LNCAP (cell line): ENCODE results near the gene EIF1AY.

Experiments used
- TF ChIP-seq, protein P1 (sequence below): fragments of 450-650 bp; IDR thresholded peaks from 2 replicates; pipeline ENCODE4 v1.5.1; 2017; ENCODE audit warnings: mild to moderate bottlenecking

EIF1AY gene

GRCh38 chrY:20555820-20556219 lies 19.8 kb upstream of the EIF1AY start:
- TF ChIP-seq, protein P1, sequence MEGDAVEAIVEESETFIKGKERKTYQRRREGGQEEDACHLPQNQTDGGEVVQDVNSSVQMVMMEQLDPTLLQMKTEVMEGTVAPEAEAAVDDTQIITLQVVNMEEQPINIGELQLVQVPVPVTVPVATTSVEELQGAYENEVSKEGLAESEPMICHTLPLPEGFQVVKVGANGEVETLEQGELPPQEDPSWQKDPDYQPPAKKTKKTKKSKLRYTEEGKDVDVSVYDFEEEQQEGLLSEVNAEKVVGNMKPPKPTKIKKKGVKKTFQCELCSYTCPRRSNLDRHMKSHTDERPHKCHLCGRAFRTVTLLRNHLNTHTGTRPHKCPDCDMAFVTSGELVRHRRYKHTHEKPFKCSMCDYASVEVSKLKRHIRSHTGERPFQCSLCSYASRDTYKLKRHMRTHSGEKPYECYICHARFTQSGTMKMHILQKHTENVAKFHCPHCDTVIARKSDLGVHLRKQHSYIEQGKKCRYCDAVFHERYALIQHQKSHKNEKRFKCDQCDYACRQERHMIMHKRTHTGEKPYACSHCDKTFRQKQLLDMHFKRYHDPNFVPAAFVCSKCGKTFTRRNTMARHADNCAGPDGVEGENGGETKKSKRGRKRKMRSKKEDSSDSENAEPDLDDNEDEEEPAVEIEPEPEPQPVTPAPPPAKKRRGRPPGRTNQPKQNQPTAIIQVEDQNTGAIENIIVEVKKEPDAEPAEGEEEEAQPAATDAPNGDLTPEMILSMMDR, result no peak

DNA sequence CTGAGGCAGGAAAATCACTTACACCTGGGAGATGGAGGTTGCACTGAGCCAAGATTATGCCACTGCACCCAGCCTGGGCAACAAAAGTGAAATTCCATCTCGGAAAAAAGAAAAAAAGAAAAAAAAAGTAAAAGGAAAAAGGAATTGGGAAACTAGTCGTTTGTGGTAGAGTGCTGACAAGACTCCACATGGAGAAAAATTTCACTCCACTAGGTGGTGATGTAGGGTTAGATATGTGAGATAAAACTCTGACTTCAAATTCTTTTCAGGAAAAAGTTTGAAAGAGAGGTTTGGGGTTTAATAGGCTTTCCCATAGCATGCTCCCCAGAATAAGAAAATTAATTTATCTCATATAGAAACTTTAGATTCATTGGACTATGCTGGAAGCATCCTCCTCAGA lies 16.9 kb upstream of the EIF1AY start:
- TF ChIP-seq, protein P1, result peak; percentile 38; the same call in 1 of the 2 replicates

DNA sequence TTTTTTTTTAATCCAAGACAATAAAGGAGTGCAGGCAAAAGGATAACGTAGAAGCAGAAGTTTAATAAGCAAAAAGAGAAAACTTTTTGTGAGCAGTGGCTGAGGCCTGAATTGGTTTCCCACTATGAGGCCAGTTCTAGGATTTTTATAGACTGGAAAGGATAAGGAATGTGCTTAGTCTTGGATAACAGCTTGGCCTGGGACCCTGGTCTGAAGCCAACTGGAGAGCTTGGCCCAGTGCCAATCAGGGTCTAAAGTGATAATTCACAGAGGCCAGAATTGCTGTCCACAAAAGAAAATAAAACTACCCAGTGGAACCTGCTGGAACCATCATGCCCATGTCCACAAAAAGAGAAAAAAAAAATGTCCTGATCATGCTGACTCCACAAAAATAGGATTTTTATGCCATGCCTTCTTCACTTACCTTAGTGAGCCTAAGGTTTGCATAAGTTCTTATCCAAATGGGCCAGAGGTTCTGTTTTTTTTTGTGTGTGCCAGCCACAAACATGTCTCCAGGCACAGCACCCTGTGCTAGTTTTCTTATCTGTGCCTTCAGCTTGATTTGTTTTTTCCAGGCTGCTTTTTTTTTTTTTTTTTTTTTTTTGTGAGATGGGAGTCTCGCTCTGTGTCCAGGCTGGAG lies 15.6 kb upstream of the EIF1AY start:
- TF ChIP-seq, protein P1, result no peak

- TF ChIP-seq, protein P1, result no peak
These were observed 4.3 kb upstream of the EIF1AY start for GRCh38 chrY:20571306-20571705.

GRCh38 chrY:20576506-20576905 lies 930 bp downstream of the EIF1AY start:
- TF ChIP-seq, protein P1, result peak; percentile 12; the same call in 1 of the 2 replicates

DNA sequence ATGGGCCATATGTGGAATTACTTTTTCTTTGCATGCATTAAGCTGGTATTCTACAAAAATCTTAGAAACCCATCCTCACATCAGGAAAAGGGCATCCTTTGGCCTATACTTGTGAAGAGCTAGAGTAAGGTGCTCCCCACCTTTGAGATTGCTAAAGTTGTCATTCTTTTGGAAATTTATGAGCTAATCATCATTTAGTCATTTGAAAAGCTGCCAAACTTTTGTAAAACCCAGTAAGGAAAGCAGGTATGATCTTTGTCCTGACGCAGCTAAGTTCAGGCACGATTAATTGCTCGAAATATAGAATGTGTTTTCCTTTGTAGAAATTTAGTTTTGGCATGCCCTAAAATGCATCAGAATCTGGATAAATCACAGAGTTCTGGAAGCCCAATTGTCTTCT lies 2.6 kb downstream of the EIF1AY start:
- TF ChIP-seq, protein P1, result no peak

DNA sequence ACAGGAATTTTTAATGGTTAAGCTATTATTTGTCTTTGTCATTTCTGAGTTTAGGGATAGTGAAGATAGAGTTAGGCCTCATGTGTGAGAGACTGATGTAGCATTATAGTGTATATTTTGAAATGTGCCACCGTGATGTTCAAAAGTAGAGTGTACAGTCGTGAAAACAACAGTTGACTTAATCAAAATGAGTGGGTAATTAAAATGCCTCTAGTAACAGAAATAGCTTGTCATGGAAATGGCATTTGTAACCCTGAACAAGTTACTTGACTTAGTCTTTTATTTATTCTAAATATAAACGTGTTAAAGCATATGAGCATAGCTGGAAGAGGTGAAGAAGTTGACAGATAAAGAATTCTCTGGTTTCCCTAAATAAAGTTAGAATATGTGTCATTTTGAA lies 6.1 kb downstream of the EIF1AY start:
- TF ChIP-seq, protein P1, result no peak

GRCh38 chrY:20586161-20586560 lies 10.6 kb downstream of the EIF1AY start:
- TF ChIP-seq, protein P1, result no peak
